GM21723 (cell line): ENCODE results near the gene RAB28.
A peak's percentile ranks its signal among the peaks of the same experiment; 100 is the strongest.

Source experiments
- ATAC-seq: cut with Tn5 transposase; IDR thresholded peaks from one replicate; pipeline ENCODE4 v1.9.1; 2021; ENCODE audit warnings: mild to moderate bottlenecking, moderate library complexity; ENCODE audit not compliant: unreplicated experiment

RAB28 gene

DNA sequence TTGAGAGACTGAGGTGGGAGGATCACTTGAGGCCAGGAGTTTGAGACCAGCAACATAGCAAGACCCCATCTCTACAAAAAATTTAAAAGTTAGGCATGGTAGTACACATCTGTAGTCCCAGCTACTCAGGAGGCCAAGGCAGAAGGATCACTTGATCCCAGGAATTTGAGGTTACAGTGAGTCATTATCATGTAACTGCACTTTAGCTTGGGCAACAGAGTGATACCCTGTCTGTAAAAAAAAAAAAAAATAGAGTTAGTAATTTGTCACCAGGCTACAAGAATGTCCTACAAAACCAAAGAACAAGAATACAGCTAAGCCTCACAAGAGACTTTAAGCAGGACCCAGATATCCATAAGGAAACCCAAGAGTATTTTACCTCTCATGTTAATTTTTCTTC lies 27.0 kb upstream of the RAB28 start:
- no peak for ATAC-seq

GRCh38 chr4:13509442-13509841 lies 25.3 kb upstream of the RAB28 start:
- ATAC-seq: no peak

- ATAC-seq: no peak
Measured at GRCh38 chr4:13504374-13504773, 20.2 kb upstream of the RAB28 start.

DNA sequence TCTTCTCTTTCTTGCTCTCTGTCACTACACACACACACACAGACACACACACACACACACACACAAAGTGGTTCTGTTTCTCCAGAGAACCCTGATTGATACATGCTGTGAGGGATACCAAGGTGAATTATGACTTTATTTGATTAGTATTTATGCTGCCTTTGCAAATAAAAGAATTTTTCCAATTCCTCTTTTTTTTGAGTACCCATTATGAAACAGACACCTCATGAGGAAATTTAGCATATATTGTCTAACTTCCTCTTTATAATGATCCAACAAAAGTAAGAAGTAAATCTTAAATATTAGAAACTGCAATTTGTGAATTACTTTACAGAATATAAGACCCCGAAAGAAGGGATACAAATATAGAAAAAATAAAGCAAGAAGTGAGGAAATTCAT lies 14.3 kb upstream of the RAB28 start:
- no peak for ATAC-seq

DNA sequence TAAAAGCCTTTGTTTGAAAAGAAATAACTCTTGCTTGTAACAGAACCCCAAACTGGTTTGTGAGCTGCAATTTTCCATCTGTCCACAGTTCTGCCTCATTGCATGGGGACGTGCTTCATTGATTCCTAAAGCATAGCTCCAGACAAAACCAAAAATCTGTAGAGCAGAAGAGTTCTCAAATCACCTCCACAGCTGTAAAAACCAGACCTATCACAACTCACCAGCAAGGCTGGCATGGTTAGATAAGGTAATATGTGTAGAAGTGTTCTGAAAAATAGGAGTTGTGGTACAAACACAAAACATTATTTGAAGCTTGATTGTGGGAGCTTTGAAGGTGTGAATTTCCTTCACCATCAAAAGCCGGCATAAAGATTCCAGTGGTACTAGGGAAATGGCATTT lies 12.5 kb upstream of the RAB28 start:
- ATAC-seq: no peak

- ATAC-seq: no peak
Measured at GRCh38 chr4:13495753-13496152, 11.6 kb upstream of the RAB28 start.

DNA sequence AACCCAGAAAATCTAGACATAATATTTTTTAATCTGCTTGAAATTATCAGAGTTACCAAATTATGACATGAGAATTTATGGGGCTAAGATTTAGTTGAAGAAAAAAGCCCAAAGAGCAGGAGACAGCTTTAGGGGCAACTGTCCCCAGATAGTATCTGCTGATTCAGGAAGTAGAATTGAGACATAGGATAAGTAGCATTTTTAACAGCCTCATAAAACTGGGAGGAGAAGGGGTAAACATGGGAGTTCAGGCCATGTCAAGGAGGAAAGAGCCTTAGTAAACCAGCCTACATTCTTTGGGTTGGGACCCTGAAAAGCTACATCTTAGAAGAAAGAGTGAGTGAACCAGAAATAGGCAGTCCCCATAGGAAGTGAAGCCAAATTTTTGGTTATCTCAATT lies 9.7 kb upstream of the RAB28 start:
- ATAC-seq: no peak

DNA sequence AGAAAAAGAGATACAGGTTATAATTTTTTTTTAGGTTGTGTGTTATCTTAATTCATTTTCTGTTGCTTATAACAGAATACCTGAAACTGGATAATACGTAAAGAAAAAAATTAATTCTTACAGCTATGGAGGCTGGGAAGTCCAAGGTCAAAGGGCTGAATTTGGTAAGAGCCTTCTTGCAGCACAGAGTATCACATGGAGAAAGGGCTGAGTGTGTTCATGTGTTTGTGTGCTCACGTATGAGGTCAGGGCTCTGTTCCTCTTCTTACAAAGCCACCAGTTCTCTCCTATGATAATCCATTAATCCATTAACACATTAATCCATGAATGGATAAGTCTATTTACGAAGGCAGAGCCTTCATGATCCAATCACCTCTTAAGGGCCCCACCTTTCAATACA lies 8.6 kb upstream of the RAB28 start:
- ATAC-seq: no peak

- peak; percentile 33 for ATAC-seq
Measured at GRCh38 chr4:13484749-13485221, 645 bp upstream of the RAB28 start.

- peak; percentile 33 for ATAC-seq
Measured at GRCh38 chr4:13483768-13484121, 395 bp downstream of the RAB28 start.

DNA sequence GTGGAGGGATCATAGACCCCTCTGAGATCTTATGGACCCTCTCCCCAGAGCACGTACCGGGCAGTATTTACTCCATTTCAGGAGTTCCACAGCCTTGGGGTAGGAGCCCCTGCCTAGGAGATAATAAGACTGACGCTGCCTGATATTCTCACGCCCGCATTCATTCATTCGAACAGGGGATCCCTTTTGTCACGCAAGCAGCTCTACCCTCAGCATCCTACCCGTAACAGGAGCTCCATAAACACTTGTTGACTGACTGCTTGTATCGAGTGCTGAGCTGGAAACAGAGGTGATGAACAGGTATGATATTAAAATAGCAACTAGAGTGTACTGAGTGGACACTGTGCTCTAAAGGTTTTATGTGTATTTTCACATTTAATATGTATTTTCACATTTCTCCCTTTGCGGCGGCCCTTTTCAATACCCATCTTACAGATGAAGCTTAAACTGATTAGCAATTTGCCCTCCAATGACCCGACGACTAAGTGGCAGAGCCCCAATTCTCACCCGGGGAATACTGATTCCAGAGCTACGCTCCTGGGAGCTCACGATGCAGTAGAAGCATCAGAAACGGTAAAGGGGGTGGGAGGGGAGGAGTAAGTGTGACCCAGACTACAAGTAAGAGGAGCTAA lies 888 bp downstream of the RAB28 start:
- ATAC-seq: peak; percentile 11

DNA sequence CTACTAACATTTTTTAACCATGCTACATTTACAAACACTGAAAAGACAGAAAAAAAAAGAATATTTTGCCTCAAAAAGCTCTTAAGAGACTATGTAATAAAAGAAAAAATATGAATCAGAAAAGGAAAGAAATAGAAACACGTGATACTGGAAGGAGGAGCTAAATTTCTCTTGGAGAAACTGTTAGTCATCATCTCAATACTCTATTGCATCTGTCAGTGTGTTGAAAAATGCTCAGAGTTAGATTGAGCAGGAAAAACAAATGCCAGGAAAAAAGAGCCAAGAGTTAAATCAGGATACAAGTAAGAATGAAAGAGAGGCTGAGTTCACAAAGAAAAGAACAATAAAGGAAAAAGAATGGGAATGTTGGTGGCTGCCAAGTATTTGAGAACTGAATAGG lies 2.6 kb downstream of the RAB28 start:
- no peak for ATAC-seq

GRCh38 chr4:13478707-13479106 lies 5.4 kb downstream of the RAB28 start:
- no peak for ATAC-seq

DNA sequence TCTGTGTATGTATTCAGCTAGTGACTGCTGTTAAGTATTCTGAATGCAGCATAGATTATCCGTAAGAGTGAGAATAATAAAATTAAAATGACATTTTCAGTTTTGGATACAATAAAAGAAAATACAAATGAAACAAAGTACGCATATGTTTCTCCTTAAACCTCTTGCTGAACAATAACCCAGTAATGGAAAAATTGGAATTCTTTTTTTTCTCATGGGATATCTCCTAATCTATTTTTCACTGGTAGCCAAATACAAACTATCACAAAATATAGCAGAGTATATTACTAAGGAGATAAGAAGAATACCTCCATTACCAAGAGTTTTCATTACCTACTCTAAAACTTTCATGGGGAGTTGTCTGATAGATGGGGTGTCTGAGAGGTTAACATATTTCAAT lies 6.0 kb downstream of the RAB28 start:
- no peak for ATAC-seq

GRCh38 chr4:13476915-13477314 lies 7.2 kb downstream of the RAB28 start:
- ATAC-seq: peak; percentile 71

GRCh38 chr4:13476152-13476551 lies 8.0 kb downstream of the RAB28 start:
- ATAC-seq: no peak

GRCh38 chr4:13471400-13471799 lies 12.7 kb downstream of the RAB28 start:
- ATAC-seq: no peak

- ATAC-seq: peak; percentile 65
Measured at GRCh38 chr4:13470379-13470778, 13.8 kb downstream of the RAB28 start.

DNA sequence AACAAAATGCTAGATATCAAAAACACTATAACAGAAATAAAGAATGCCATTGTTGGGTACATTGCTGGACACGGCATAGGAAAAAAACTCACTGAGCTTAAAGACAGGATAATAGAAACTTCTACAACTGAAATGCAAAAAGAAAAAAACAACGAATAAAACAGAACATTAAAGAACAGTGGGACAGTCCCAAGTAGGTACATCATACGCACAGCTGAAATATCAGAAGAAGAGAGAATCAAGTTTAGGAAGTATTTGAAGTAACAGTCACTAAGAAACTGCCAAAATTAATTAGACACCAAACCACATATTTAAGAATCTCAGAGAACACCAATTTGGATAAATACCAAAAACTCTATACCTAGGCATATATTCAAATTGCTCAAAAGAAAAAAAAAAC lies 19.2 kb downstream of the RAB28 start:
- ATAC-seq: no peak

- ATAC-seq: no peak
Measured at GRCh38 chr4:13464543-13464942, 19.6 kb downstream of the RAB28 start.

DNA sequence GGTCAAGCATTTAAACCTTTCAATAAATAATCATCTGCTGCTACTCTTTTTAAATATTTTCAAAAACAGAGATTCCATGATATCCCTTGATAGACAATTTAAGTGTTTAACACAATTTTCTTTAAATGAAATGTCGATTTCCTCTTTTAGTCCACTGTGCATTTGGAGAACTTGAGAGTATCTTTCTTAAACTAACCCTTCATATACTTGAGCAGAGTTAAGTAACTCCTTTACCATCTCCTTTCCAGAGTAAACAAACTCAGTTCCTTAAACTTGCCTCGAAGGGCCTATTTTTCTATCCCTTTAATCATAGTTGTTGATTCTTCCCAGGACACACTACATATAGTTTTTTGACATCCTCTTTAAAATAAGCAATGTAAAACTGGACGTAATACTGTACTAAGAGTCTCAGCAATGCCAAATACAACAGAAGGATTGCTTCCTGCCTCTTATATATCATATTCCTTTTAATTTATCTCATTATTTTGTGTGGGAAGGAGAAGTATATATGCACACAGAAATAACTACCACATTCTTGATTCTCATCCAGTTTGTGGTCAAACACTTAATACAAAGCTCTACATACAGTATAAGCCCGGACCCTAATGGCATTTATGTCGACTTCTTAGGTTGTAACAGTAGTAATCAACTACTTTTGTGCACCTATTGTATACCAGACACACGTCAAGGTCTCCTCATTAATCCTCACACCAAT lies 22.8 kb downstream of the RAB28 start:
- ATAC-seq: no peak

- ATAC-seq: no peak
Measured at GRCh38 chr4:13455411-13455810, 28.7 kb downstream of the RAB28 start.

GRCh38 chr4:13454786-13455185 lies 29.4 kb downstream of the RAB28 start:
- ATAC-seq: no peak
